GM12865 (cell line): ENCODE data around the gene GRK5.

Experiments used
- DNase-seq: peaks from one replicate; pipeline ENCODE4 v3.0.0; 2010; ENCODE audit warnings: low read depth
- H3K4me3 ChIP-seq: 2 replicates; pipeline ENCODE4 v1.5.1; 2011; ENCODE audit warnings: mild to moderate bottlenecking, low read depth, low read length, control low read depth
- TF ChIP-seq, protein P1 (sequence below): IDR thresholded peaks from 2 replicates; pipeline ENCODE4 v1.5.1; 2011; ENCODE audit warnings: low read length, control low read depth, low read depth, inconsistent platforms; ENCODE audit not compliant: insufficient read depth; ENCODE audit errors: missing control alignments

GRK5 gene

DNA sequence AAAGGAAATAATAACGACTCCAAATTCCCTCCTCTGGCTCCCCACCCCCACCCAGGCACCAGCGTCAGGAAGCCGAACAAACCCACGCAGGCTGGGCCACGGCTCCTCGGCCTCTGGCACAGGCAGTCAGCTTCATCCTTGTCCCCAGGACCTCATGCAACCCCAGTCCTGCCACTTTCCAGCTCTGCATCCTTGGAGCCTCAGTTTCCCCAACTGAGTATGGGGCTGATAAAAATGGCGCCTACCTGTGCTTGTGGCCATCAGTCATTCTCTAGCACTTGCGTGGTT is 198.1 kb downstream of the GRK5 start:
- TF ChIP-seq, protein P1, sequence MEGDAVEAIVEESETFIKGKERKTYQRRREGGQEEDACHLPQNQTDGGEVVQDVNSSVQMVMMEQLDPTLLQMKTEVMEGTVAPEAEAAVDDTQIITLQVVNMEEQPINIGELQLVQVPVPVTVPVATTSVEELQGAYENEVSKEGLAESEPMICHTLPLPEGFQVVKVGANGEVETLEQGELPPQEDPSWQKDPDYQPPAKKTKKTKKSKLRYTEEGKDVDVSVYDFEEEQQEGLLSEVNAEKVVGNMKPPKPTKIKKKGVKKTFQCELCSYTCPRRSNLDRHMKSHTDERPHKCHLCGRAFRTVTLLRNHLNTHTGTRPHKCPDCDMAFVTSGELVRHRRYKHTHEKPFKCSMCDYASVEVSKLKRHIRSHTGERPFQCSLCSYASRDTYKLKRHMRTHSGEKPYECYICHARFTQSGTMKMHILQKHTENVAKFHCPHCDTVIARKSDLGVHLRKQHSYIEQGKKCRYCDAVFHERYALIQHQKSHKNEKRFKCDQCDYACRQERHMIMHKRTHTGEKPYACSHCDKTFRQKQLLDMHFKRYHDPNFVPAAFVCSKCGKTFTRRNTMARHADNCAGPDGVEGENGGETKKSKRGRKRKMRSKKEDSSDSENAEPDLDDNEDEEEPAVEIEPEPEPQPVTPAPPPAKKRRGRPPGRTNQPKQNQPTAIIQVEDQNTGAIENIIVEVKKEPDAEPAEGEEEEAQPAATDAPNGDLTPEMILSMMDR = no peak
- no peak for DNase-seq
- H3K4me3 ChIP-seq = no peak overlapping the region

DNA sequence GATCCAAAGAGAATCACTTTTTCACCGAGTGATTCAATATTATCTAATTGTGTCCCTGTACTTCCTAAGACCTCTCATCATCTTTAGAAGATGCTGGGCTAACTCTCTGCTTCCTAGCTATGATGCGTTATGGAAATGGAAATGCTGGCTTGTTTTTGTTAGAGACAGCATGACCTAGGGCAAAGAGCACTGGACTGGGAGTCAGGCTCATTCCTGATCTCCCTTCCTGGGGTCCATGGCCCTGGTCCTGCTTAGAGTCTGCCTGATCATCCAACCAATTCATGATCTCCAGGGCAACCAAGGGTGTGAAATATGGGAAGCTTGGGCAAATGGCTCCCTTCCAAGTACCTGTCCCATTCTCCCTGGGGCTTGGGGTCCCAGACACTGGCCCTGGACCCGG is 198.8 kb downstream of the GRK5 start:
- H3K4me3 ChIP-seq = no peak overlapping the region
- TF ChIP-seq, protein P1 = no peak
- DNase-seq = no peak

DNA sequence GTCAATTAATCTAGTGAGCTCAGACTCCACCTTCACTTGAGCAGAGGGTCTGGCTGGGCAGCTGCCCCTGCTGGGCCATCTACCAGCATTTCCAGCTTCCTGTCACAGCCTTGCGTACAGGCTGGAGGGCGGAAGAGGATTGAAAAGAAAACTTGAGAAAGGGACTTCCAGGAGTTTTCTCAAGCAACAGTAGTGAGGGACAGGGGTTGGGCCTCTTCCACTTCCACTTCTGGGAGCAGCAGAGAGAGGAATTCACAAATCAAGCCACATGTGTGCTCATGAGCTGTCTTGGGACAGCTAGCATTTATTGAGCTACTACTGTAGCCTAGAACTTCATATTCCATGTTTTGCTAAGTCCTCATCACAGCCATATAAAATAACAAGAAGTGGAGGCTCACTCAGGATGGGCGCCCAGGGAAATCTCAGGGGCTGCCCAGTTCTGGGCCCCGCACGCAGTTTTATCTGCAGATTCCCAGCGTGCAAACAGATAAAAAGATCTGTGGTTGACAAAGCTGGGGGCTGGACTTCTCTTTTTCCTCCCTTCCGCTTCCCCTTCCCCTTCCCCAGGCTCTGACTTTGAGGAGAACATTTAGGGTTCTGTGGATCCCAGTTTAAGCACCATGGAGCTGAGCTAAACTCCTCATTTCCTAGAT is 199.4 kb downstream of the GRK5 start:
- TF ChIP-seq, protein P1 = no peak
- H3K4me3 ChIP-seq = no peak overlapping the region

DNA sequence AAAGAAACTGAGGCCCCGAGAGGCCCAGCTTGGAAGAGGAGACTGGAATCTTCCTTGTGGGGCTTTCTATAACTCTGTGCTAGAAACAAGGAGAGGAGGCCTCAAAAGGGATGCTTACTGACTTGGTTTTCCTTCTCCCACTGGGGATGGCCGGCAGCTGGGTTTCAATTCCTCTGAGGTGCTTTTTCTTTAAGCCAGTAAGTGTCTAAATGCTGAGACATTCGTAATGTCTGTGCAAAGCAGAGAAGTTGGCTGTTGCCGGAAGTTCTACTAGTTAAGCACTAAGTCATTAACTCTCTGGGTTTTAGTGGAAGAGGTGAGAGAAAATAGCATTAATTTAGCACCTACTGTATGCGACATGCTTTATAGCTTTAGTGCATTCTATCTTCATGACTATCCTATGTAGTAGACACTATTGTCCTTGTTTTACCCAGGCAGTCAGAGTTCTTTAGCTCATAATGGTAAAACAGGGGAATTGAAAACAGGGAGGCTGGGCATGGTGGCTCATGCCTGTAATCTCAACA is 199.9 kb downstream of the GRK5 start:
- TF ChIP-seq, protein P1 = no peak
- no peak overlapping the region for H3K4me3 ChIP-seq
- DNase-seq = no peak

More for the DNA sequence above, 199.4 kb downstream of the GRK5 start:
- no peak for DNase-seq

DNA sequence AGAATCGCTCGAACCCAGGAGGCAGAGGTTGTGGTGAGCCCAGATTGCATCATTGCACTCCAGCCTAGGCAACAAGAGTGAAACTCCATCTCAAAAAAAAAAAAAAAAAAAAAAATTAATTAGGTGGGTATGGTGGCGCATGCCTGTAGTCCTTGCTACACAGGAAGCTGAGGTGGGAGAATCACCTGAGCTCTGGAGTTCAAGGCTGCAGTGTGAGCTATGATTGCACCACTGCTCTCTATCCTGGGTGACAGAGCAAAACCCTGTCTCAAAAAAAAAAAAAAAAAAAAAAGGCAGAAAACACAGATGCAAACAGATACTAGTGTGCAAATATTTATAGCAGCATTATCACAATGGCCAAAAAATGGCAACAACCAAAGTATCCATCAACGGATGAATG is 200.7 kb downstream of the GRK5 start:
- TF ChIP-seq, protein P1 = no peak
- no peak for DNase-seq
- no peak overlapping the region for H3K4me3 ChIP-seq

DNA sequence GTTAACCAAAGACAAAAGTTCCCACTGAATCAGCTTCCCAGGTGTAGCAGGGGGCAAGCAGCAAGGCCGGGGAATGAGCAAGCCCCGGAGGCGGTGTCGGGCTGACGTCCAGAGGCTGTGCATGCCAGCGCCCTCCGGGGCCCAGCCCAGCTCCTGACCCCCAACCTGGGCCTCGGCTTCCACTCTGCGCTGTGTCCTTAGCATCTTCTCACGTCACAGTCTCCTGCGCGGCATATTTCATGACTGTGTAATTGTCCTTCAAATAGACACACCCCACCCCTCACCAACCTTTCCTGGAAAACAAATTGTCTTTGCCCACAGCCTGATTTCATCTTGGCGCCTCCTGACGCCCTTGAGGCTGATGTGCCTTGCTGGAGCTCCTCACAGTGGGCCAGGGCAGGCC is 201.6 kb downstream of the GRK5 start:
- DNase-seq = no peak
- H3K4me3 ChIP-seq = no peak overlapping the region
- TF ChIP-seq, protein P1 = no peak

DNA sequence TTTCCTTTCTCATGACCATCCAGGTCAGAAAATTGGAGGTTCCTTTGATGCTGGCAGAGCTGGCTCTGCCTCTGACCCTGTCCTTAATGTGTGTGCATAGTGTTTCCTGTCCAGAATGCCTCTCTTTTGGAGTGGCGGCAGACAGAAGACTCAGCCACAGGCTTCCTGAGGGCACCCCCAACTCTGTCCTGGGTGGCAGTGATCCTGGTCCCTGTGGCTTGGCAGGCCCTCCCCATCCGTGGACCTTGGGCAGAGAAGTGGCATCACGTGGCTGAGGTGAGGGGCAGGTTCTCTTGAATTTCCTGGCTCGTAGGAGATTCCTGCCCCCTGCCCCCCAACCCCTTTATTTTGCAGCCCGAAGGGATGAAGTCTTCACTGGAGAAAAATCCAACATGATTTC is 202.0 kb downstream of the GRK5 start:
- TF ChIP-seq, protein P1 = no peak
- no peak overlapping the region for H3K4me3 ChIP-seq

More for the DNA sequence above, 202.0 kb downstream of the GRK5 start:
- no peak for DNase-seq
